ENCODE results near the gene GTF2F2. TPM values are rescaled to one million over a fixed set of nuclear protein-coding genes. Genes with fewer than 3 reads are reported as not detected.

The GTF2F2 gene
- total RNA-seq, 1 experiment from 2014 or later, result 67.7 TPM

GRCh38 chr13:45302507-45302906 is 182.2 kb downstream of the GTF2F2 start:
- no peak for DNase-seq (ENCODE audit: low read depth, low spot score)
- in situ Hi-C loops (cut with HindIII; ENCODE audit: low pct_unique_long_range_greater_than_20kb, low sequenced_read_pairs), result no loop called here

GRCh38 chr13:45303026-45303425 is 182.7 kb downstream of the GTF2F2 start:
- in situ Hi-C loops (cut with HindIII; ENCODE audit: low pct_unique_long_range_greater_than_20kb, low sequenced_read_pairs), result no loop called here
- no peak for DNase-seq (ENCODE audit: low read depth, low spot score)

GRCh38 chr13:45303866-45304265 is 183.6 kb downstream of the GTF2F2 start:
- in situ Hi-C loops (cut with HindIII; ENCODE audit: low pct_unique_long_range_greater_than_20kb, low sequenced_read_pairs), result no loop called here

GRCh38 chr13:45305079-45305478 is 184.8 kb downstream of the GTF2F2 start:
- DNase-seq (ENCODE audit: low read depth, low spot score), result no peak
- in situ Hi-C loops (cut with HindIII; ENCODE audit: low pct_unique_long_range_greater_than_20kb, low sequenced_read_pairs), result no loop called here

More at GRCh38 chr13:45303866-45304265, 183.6 kb downstream of the GTF2F2 start:
- no peak for DNase-seq (ENCODE audit: low read depth, low spot score)

GRCh38 chr13:45306966-45307365 is 186.7 kb downstream of the GTF2F2 start:
- DNase-seq (ENCODE audit: low read depth, low spot score), result no peak
- in situ Hi-C loops (cut with HindIII; ENCODE audit: low pct_unique_long_range_greater_than_20kb, low sequenced_read_pairs), result no loop called here

- in situ Hi-C loops (cut with HindIII; ENCODE audit: low pct_unique_long_range_greater_than_20kb, low sequenced_read_pairs), result no loop called here
- no peak for DNase-seq (ENCODE audit: low read depth, low spot score)
These were observed 190.2 kb downstream of the GTF2F2 start for GRCh38 chr13:45310341-45311131.

GRCh38 chr13:45314822-45315221 is 194.5 kb downstream of the GTF2F2 start:
- DNase-seq (ENCODE audit: low read depth, low spot score), result no peak
- in situ Hi-C loops (cut with HindIII; ENCODE audit: low pct_unique_long_range_greater_than_20kb, low sequenced_read_pairs), result no loop called here

- no peak for DNase-seq (ENCODE audit: low read depth, low spot score)
- in situ Hi-C loops (cut with HindIII; ENCODE audit: low pct_unique_long_range_greater_than_20kb, low sequenced_read_pairs), result no loop called here
These were observed 195.3 kb downstream of the GTF2F2 start for GRCh38 chr13:45315520-45316167.

- in situ Hi-C loops (cut with HindIII; ENCODE audit: low pct_unique_long_range_greater_than_20kb, low sequenced_read_pairs), result no loop called here
- no peak for DNase-seq (ENCODE audit: low read depth, low spot score)
These were observed 196.0 kb downstream of the GTF2F2 start for GRCh38 chr13:45316338-45316737.

GRCh38 chr13:45316996-45317395 is 196.7 kb downstream of the GTF2F2 start:
- in situ Hi-C loops (cut with HindIII; ENCODE audit: low pct_unique_long_range_greater_than_20kb, low sequenced_read_pairs), result no loop called here
- no peak for DNase-seq (ENCODE audit: low read depth, low spot score)

- no peak for DNase-seq (ENCODE audit: low read depth, low spot score)
- in situ Hi-C loops (cut with HindIII; ENCODE audit: low pct_unique_long_range_greater_than_20kb, low sequenced_read_pairs), result no loop called here
These were observed 200.7 kb downstream of the GTF2F2 start for GRCh38 chr13:45320876-45321629.

- peak; percentile 55 for DNase-seq (ENCODE audit: low read depth, low spot score)
These were observed 205.5 kb downstream of the GTF2F2 start for GRCh38 chr13:45325806-45326205.

GRCh38 chr13:45327253-45327955 is 207.1 kb downstream of the GTF2F2 start:
- in situ Hi-C loops (cut with HindIII; ENCODE audit: low pct_unique_long_range_greater_than_20kb, low sequenced_read_pairs), result no loop called here
- peak; percentile 50 for DNase-seq (ENCODE audit: low read depth, low spot score)

More at GRCh38 chr13:45325806-45326205, 205.5 kb downstream of the GTF2F2 start:
- in situ Hi-C loops (cut with HindIII; ENCODE audit: low pct_unique_long_range_greater_than_20kb, low sequenced_read_pairs), result no loop called here

- in situ Hi-C loops (cut with HindIII; ENCODE audit: low pct_unique_long_range_greater_than_20kb, low sequenced_read_pairs), result no loop called here
- no peak for DNase-seq (ENCODE audit: low read depth, low spot score)
These were observed 208.4 kb downstream of the GTF2F2 start for GRCh38 chr13:45328661-45329111.

- in situ Hi-C loops (cut with HindIII; ENCODE audit: low pct_unique_long_range_greater_than_20kb, low sequenced_read_pairs), result no loop called here
- DNase-seq (ENCODE audit: low read depth, low spot score), result no peak
These were observed 210.9 kb downstream of the GTF2F2 start for GRCh38 chr13:45331123-45331619.

GRCh38 chr13:45331692-45332035 is 211.4 kb downstream of the GTF2F2 start:
- peak; percentile 25 for DNase-seq (ENCODE audit: low read depth, low spot score)
- in situ Hi-C loops (cut with HindIII; ENCODE audit: low pct_unique_long_range_greater_than_20kb, low sequenced_read_pairs), result no loop called here

- DNase-seq (ENCODE audit: low read depth, low spot score), result peak; percentile 68
- in situ Hi-C loops (cut with HindIII; ENCODE audit: low pct_unique_long_range_greater_than_20kb, low sequenced_read_pairs), result no loop called here
These were observed 211.9 kb downstream of the GTF2F2 start for GRCh38 chr13:45332036-45332830.
